K562 (cell line): ENCODE measurements around the gene MYADML2. TPM values are rescaled to one million over a fixed set of nuclear protein-coding genes. Genes with fewer than 3 reads are reported as not detected.

ENCODE experiments used
- MNT ChIP-seq, 2 experiments: fragments of 450-650 bp; conservative IDR thresholded peaks; 2 replicates each; pipeline ENCODE4 v1.6.1; 2017; ENCODE audit warnings: mild to moderate bottlenecking in 2 of 2, moderate library complexity in 2 of 2
- NR2C2 ChIP-seq, 2 experiments: fragments of 200-800 bp in 1 of 2; sonication (Bioruptor generic) in 1 of 2; sonication (generic) in 1 of 2; formaldehyde crosslinking in 1 of 2; IDR thresholded peaks; 2 replicates each; pipeline versions ENCODE4 v1.6.1 to v1.8.0; 2016 to 2022; ENCODE audit warnings: mild to moderate bottlenecking in 1 of 2, missing compliant biosample characterization in 1 of 2, missing genetic modification characterization in 1 of 2, missing genetic modification reagents in 1 of 2
- POLR2A ChIP-seq: fragments of 450-650 bp; conservative IDR thresholded peaks from 2 replicates; pipeline ENCODE4 v1.6.1; 2016
- POLR2AphosphoS5 ChIP-seq: IDR thresholded peaks from 2 replicates; pipeline ENCODE4 v1.6.1; 2011; ENCODE audit warnings: mild to moderate bottlenecking, low read depth, low read length, moderate library complexity; ENCODE audit not compliant: control insufficient read depth, insufficient read depth
- SUPT5H ChIP-seq: fragments of 450-650 bp; IDR thresholded peaks from 2 replicates; pipeline ENCODE4 v1.6.1; 2016
- TCF7L2 ChIP-seq: fragments of 150-350 bp; IDR thresholded peaks from 2 replicates; pipeline ENCODE4 v1.6.1; 2016; ENCODE audit warnings: low read depth, mild to moderate bottlenecking, low read length, moderate library complexity
- polyA plus RNA-seq, 8 experiments: library from polyadenylated mRNA; depleted of rRNA in 4 of 8; stranded (reverse) in 5 of 8; unstranded in 3 of 8; fragments of >200 nt; fragmentation: Nextera tagmentation in 2 of 8; fragmentation: Illumina TruSeq in 1 of 8; extraction: Ambion mirVana in 2 of 8; extraction: Trizol in 1 of 8; gene quantifications; 2 replicates each; pipeline versions ENCODE4 v1.2.1 to v1.2.3, GENCODE V29; 2011 to 2014; ENCODE audit warnings: inconsistent platforms in 1 of 8, missing spikeins in 1 of 8
- total RNA-seq, 7 experiments: library from RNA; depleted of rRNA in 6 of 7; stranded (reverse); fragments of >200 nt in 6 of 7; fragmentation: Illumina TruSeq in 2 of 7; extraction: Trizol in 2 of 7; gene quantifications; 2 replicates each; pipeline versions ENCODE4 v1.2.1 to v1.2.3, GENCODE V29; 2011 to 2021; ENCODE audit warnings: low replicate concordance in 1 of 7

MYADML2 gene
- total and polyA plus RNA-seq, 9 of the 15 experiments (the other 6 are each of a cell fraction or from before 2014, with no cell fraction given): not detected

DNA sequence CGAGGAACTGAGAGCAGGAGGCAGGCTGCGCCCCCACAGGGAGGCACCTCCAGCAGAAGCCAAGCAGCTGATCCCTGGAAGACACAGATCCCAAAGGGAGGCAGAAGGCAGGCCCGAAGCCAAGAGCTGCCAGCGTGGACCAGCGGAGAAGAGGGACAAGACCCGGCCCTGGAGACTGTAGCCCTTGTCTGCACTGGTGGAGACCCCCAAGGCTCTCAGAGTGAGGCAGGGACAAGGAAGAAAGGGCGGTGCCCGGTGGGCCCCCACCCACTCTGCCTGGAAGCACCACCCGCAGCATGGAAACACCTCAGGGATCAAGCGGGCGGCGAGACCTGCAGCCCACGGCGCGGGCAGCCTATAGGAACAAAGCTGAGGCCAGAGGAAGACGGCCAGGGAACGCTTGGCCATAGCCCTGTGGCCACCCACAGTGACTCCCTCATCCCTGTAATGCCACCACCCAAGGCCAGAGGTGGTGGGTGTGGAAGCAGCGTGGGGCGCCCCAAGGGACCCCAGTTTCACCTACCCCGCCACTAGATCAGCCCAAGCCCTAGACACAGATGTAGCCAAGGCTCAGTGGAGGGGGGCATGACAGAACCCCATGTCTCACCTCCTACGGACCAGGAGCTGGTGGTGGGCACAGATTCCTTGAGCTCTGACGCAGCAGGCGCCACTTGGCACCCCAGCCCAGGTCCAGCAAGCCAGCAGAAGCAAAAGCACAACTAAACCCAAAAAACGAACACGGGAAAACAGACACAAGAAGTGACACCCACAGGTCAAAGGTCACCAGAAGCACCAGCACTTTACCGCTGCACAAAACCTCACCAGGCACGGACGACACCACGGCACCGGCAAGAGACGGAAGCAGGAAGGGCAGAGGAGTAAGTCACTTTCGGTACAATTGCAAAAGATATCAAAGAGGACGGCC lies 26.2 kb downstream of the MYADML2 start (continued):
- TF ChIP-seq MNT (conservative IDR thresholded peaks at IDR 0.05) (no peak), NR2C2 (CRISPR knock-in tag; IDR thresholded peaks at IDR 0.05) (peak; percentile 88), NR2C2 (tag; IDR thresholded peaks at IDR 0.05) (peak; percentile 79), TCF7L2 (no peak), SUPT5H (peak; percentile 39; the same call in 1 of the 2 replicates), POLR2A (peak; percentile 50; the same call in 1 of the 2 replicates), POLR2AphosphoS5 (peak; percentile 16; the same call in 1 of the 2 replicates)
